ENCODE results near the gene PNMA8C.
"Not testable (repeated sequence)": the region's sequence is repeated elsewhere in the genome, so short reads cannot be mapped to it uniquely, and the experiment has no call there.

Gene PNMA8C

GRCh38 chr19:46446021-46446420 lies 17.3 kb upstream of the PNMA8C start:
- DNase-seq, result no peak

GRCh38 chr19:46442808-46443450 lies 14.2 kb upstream of the PNMA8C start:
- DNase-seq, result no peak

GRCh38 chr19:46441866-46442265 lies 13.1 kb upstream of the PNMA8C start:
- DNase-seq, result no peak

- DNase-seq, result not testable (repeated sequence)
Measured at GRCh38 chr19:46435689-46436088, 7.0 kb upstream of the PNMA8C start.

GRCh38 chr19:46435009-46435408 lies 6.3 kb upstream of the PNMA8C start:
- DNase-seq, result no peak

GRCh38 chr19:46433470-46433869 lies 4.7 kb upstream of the PNMA8C start:
- not testable (repeated sequence) for DNase-seq

- no peak for DNase-seq
Measured at GRCh38 chr19:46431824-46432223, 3.1 kb upstream of the PNMA8C start.

GRCh38 chr19:46429999-46430398 lies 1.3 kb upstream of the PNMA8C start:
- no peak for DNase-seq

- no peak for DNase-seq
Measured at GRCh38 chr19:46427518-46428045, 1.2 kb downstream of the PNMA8C start.

GRCh38 chr19:46426506-46427162 lies 2.1 kb downstream of the PNMA8C start:
- peak; percentile 12 to 14 for DNase-seq

GRCh38 chr19:46426035-46426505 lies 2.7 kb downstream of the PNMA8C start:
- no peak for DNase-seq

- DNase-seq, result no peak
Measured at GRCh38 chr19:46423188-46423587, 5.5 kb downstream of the PNMA8C start.

GRCh38 chr19:46422344-46422743 lies 6.4 kb downstream of the PNMA8C start:
- no peak for DNase-seq

GRCh38 chr19:46420056-46420455 lies 8.7 kb downstream of the PNMA8C start:
- DNase-seq, result no peak

- DNase-seq, result peak; percentile 52
Measured at GRCh38 chr19:46415804-46416709, 12.7 kb downstream of the PNMA8C start.

GRCh38 chr19:46414899-46415298 lies 13.8 kb downstream of the PNMA8C start:
- not testable (repeated sequence) for DNase-seq

- DNase-seq, result no peak
Measured at GRCh38 chr19:46413262-46414031, 15.3 kb downstream of the PNMA8C start, which contains the start of gene CCDC8. CCDC8 (minus strand) TSS chr19:46413564; CDS start chr19:46412810, 754 bp downstream.

- DNase-seq, result no peak
Measured at GRCh38 chr19:46412650-46413261, 16.0 kb downstream of the PNMA8C start.

- no peak for DNase-seq
Measured at GRCh38 chr19:46411925-46412649, 16.6 kb downstream of the PNMA8C start.

GRCh38 chr19:46411088-46411924 lies 17.4 kb downstream of the PNMA8C start:
- no peak for DNase-seq
